ENCODE results near the gene GABBR2.

DNA sequence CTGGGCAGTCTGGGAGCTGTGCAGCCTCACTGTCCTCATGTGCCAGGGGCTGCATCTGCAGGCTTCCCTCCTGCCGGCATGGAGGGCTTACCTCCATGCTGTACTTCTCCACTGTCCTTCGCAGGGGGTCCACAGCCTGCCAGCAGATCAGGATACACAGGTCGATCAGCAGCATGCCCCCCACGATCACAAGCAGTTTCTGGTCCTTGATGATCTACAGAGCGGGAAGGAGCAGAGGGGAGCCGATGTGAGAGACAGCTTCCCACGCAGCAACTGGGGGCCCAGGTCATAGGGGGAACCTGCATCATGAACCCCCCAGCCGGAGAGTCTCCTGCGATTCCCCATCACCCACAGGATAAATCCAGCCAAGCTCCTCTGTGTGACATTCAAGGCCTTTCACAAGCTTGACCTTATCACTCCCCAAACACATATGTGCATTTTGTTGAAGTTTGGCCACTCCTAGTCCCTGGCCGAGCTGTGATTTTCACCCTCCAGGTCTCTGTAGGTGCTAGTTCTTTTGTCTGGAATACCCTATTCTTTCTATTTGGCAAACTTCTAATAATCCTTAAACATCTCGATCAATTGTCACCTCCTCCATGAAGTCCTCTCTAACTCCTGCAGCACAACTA lies 346.0 kb downstream of the GABBR2 start:
- TF ChIP-seq, protein P1, sequence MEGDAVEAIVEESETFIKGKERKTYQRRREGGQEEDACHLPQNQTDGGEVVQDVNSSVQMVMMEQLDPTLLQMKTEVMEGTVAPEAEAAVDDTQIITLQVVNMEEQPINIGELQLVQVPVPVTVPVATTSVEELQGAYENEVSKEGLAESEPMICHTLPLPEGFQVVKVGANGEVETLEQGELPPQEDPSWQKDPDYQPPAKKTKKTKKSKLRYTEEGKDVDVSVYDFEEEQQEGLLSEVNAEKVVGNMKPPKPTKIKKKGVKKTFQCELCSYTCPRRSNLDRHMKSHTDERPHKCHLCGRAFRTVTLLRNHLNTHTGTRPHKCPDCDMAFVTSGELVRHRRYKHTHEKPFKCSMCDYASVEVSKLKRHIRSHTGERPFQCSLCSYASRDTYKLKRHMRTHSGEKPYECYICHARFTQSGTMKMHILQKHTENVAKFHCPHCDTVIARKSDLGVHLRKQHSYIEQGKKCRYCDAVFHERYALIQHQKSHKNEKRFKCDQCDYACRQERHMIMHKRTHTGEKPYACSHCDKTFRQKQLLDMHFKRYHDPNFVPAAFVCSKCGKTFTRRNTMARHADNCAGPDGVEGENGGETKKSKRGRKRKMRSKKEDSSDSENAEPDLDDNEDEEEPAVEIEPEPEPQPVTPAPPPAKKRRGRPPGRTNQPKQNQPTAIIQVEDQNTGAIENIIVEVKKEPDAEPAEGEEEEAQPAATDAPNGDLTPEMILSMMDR (IDR thresholded peaks at IDR 0.05; ENCODE audit: low read depth, low read length, poor library complexity, severe bottlenecking): no peak
- TF ChIP-seq EZH2phosphoT487 (IDR thresholded peaks at IDR 0.05; ENCODE audit: borderline replicate concordance, low read length): no peak
